SU-DHL-6 (cell line): ENCODE results near the gene PKLR.

Experiments
- H2AFZ ChIP-seq: fragments of 200-600 bp; sonication (generic); 2 replicates; pipeline ENCODE4 v1.6.1; 2014; ENCODE audit warnings: low read depth, mild to moderate bottlenecking, moderate library complexity, mixed read lengths, antibody characterized with exemption, low read length; ENCODE audit not compliant: severe bottlenecking
- H3F3A ChIP-seq: fragments of 200-600 bp; shearing (Covaris generic); 2 replicates; pipeline ENCODE4 v1.6.0; 2016; ENCODE audit warnings: antibody characterized with exemption, mild to moderate bottlenecking; ENCODE audit not compliant: insufficient read depth
- H3K27ac ChIP-seq: fragments of 200-600 bp; sonication (generic); 2 replicates; pipeline ENCODE4 v1.5.1; 2016; ENCODE audit warnings: low read depth, mild to moderate bottlenecking, low read length, moderate library complexity, mixed read lengths
- H3K27me3 ChIP-seq: fragments of 200-600 bp; sonication (generic), shearing (Covaris generic); 2 replicates; pipeline ENCODE4 v1.6.0; 2014; ENCODE audit warnings: mild to moderate bottlenecking, low read length
- H3K36me3 ChIP-seq: fragments of 200-600 bp; sonication (generic); 2 replicates; pipeline ENCODE4 v1.6.1; 2014; ENCODE audit warnings: mild to moderate bottlenecking, low read length, mixed read lengths
- H3K4me2 ChIP-seq: fragments of 300-600, 200-600 bp; shearing (Covaris generic), sonication (generic); 2 replicates; pipeline ENCODE4 v1.6.0; 2014; ENCODE audit warnings: low read length, low read depth, mild to moderate bottlenecking; ENCODE audit not compliant: poor library complexity, severe bottlenecking
- H3K4me3 ChIP-seq: fragments of 200-600 bp; sonication (generic); 2 replicates; pipeline ENCODE4 v1.5.1; 2014; ENCODE audit warnings: antibody characterized with exemption, low read length, mild to moderate bottlenecking, mixed read lengths; ENCODE audit not compliant: insufficient read depth, poor library complexity, severe bottlenecking
- H3K79me2 ChIP-seq: fragments of 200-600 bp; sonication (generic); 2 replicates; pipeline ENCODE4 v1.6.1; 2014; ENCODE audit warnings: mild to moderate bottlenecking, low read length, moderate library complexity; ENCODE audit not compliant: insufficient read depth
- H3K9ac ChIP-seq: fragments of 200-600 bp; sonication (generic); 2 replicates; pipeline ENCODE4 v1.7.0; 2014; ENCODE audit warnings: mild to moderate bottlenecking, low read length
- H3K9me2 ChIP-seq: fragments of 200-600 bp; sonication (generic); replicated peaks from 2 replicates; pipeline ENCODE4 v1.6.1; 2014; ENCODE audit warnings: low read length; ENCODE audit not compliant: insufficient read depth
- H3K9me3 ChIP-seq: fragments of 200-600 bp; sonication (generic); 2 replicates; pipeline ENCODE4 v1.6.1; 2014; ENCODE audit warnings: low read length, mixed read lengths; ENCODE audit not compliant: insufficient read depth
- H4K20me1 ChIP-seq: fragments of 200-600 bp; sonication (generic); 2 replicates; pipeline ENCODE4 v1.6.1; 2014; ENCODE audit warnings: low read depth, mild to moderate bottlenecking, antibody characterized with exemption, low read length, moderate library complexity, mixed read lengths
- CTCF ChIP-seq: fragments of 200-600 bp; sonication (generic); IDR thresholded peaks from one replicate; pipeline ENCODE4 v1.5.1; 2017; ENCODE audit warnings: antibody characterized with exemption, mild to moderate bottlenecking, low read length, moderate library complexity; ENCODE audit not compliant: insufficient read depth, poor library complexity, severe bottlenecking
- EZH2phosphoT487 ChIP-seq: fragments of 200-600 bp; sonication (generic), shearing (Covaris generic); conservative IDR thresholded peaks from 2 replicates; pipeline ENCODE4 v1.6.1; 2018; ENCODE audit warnings: mild to moderate bottlenecking, antibody characterized with exemption, low read length, moderate library complexity, mixed read lengths

The PKLR gene

GRCh38 chr1:155326631-155327037 lies 25.4 kb upstream of the PKLR start:
- H3K9me2 ChIP-seq: no peaks in the 10 kb centered on the region
- no peaks in the 10 kb centered on the region for H3K79me2 ChIP-seq
- peaks cover 18% of the 10 kb centered on the region for H3F3A ChIP-seq
- H2AFZ ChIP-seq: no peak overlapping the region
- no peak overlapping the region for H3K4me3 ChIP-seq
- no peak overlapping the region for H3K9ac ChIP-seq
- H3K27me3 ChIP-seq: no peaks in the 10 kb centered on the region
- H3K27ac ChIP-seq: no peak overlapping the region
- no peaks in the 10 kb centered on the region for H3K9me3 ChIP-seq
- TF ChIP-seq EZH2phosphoT487 (no peak), CTCF (no peak)
- no peaks in the 10 kb centered on the region for H4K20me1 ChIP-seq
- H3K36me3 ChIP-seq: no peaks in the 10 kb centered on the region
- H3K4me2 ChIP-seq: no peak overlapping the region

- H3K27ac ChIP-seq: 0 out of 2 replicates have a peak overlapping the region, but pooled peaks have one; percentile 67
- peak overlapping the region; percentile 91 for H3K4me2 ChIP-seq
Measured at GRCh38 chr1:155326020-155326526, 24.8 kb upstream of the PKLR start.

GRCh38 chr1:155325603-155325893 lies 24.3 kb upstream of the PKLR start:
- H3K36me3 ChIP-seq: no peaks in the 10 kb centered on the region

More at GRCh38 chr1:155326020-155326526, 24.8 kb upstream of the PKLR start:
- Histone ChIP-seq H2AFZ (no peak overlapping the region), H4K20me1 (no peaks in the 10 kb centered on the region), H3K36me3 (no peaks in the 10 kb centered on the region), H3K79me2 (no peaks in the 10 kb centered on the region), H3F3A (peaks cover 18% of the 10 kb centered on the region), H3K9me3 (no peaks in the 10 kb centered on the region), H3K4me3 (no peak overlapping the region), H3K9ac (no peak overlapping the region), H3K9me2 (no peaks in the 10 kb centered on the region), H3K27me3 (no peaks in the 10 kb centered on the region)
- no peak for TF ChIP-seq CTCF
- TF ChIP-seq EZH2phosphoT487: no peak

More at GRCh38 chr1:155325603-155325893, 24.3 kb upstream of the PKLR start:
- H3K9me2 ChIP-seq: no peaks in the 10 kb centered on the region
- peak overlapping the region; percentile 79 for H3K9ac ChIP-seq
- H3K4me2 ChIP-seq: peak overlapping the region; percentile 91
- no peaks in the 10 kb centered on the region for H4K20me1 ChIP-seq
- no peak overlapping the region for H2AFZ ChIP-seq
- peaks cover 19% of the 10 kb centered on the region for H3F3A ChIP-seq
- TF ChIP-seq CTCF (no peak), EZH2phosphoT487 (no peak)
- no peaks in the 10 kb centered on the region for H3K9me3 ChIP-seq
- H3K79me2 ChIP-seq: no peaks in the 10 kb centered on the region
- 0 out of 2 replicates have a peak overlapping the region, but pooled peaks have one; percentile 67 for H3K27ac ChIP-seq
- H3K27me3 ChIP-seq: no peaks in the 10 kb centered on the region
- H3K4me3 ChIP-seq: no peak overlapping the region
